Stimulated activated CD8-positive, alpha-beta memory T cell treated with anti-CD3 and anti-CD28 coated beads, Interleukin-15, amount 100 ng/mL, for 1 hour (primary cell): ENCODE data around the gene CDH23.

Source experiments
- DNase-seq: peaks from one replicate; pipeline ENCODE4 v3.0.0-alpha.2; 2020; ENCODE audit warnings: low read depth

Gene CDH23

GRCh38 chr10:71565284-71566000 is 168.7 kb downstream of the CDH23 start:
- no peak for DNase-seq

GRCh38 chr10:71567006-71567405 is 170.3 kb downstream of the CDH23 start:
- no peak for DNase-seq

- DNase-seq = no peak
Measured at GRCh38 chr10:71568896-71569492, 172.3 kb downstream of the CDH23 start.

- DNase-seq = peak; percentile 80
Measured at GRCh38 chr10:71569775-71570588, 173.3 kb downstream of the CDH23 start.

- no peak for DNase-seq
Measured at GRCh38 chr10:71571460-71572175, 174.9 kb downstream of the CDH23 start.

GRCh38 chr10:71572962-71573361 is 176.2 kb downstream of the CDH23 start:
- no peak for DNase-seq

GRCh38 chr10:71573562-71574518 is 177.1 kb downstream of the CDH23 start:
- no peak for DNase-seq

GRCh38 chr10:71575451-71575850 is 178.7 kb downstream of the CDH23 start:
- no peak for DNase-seq

- DNase-seq = no peak
Measured at GRCh38 chr10:71575934-71576801, 179.4 kb downstream of the CDH23 start.

- no peak for DNase-seq
Measured at GRCh38 chr10:71576842-71577241, 180.1 kb downstream of the CDH23 start.

GRCh38 chr10:71577345-71577744 is 180.6 kb downstream of the CDH23 start:
- no peak for DNase-seq

- DNase-seq = no peak
Measured at GRCh38 chr10:71578069-71578468, 181.3 kb downstream of the CDH23 start.

- no peak for DNase-seq
Measured at GRCh38 chr10:71579668-71580067, 182.9 kb downstream of the CDH23 start.

- no peak for DNase-seq
Measured at GRCh38 chr10:71580415-71580814, 183.7 kb downstream of the CDH23 start.

GRCh38 chr10:71580926-71581325 is 184.2 kb downstream of the CDH23 start:
- no peak for DNase-seq

GRCh38 chr10:71581376-71581775 is 184.7 kb downstream of the CDH23 start:
- no peak for DNase-seq

GRCh38 chr10:71582019-71582418 is 185.3 kb downstream of the CDH23 start:
- DNase-seq = no peak

GRCh38 chr10:71582506-71583475 is 186.1 kb downstream of the CDH23 start:
- DNase-seq = no peak

GRCh38 chr10:71584461-71584860 is 187.7 kb downstream of the CDH23 start:
- no peak for DNase-seq
